Thyroid gland (tissue), 4 donors: ENCODE results near the gene FAM13C. TPM values are rescaled to one million over a fixed set of nuclear protein-coding genes. Genes with fewer than 3 reads are reported as not detected.

Experiments used
- DNase-seq, 2 donors: peaks; one replicate each; pipeline ENCODE4 v3.0.0-alpha.2; 2019
- H3K27ac ChIP-seq, 3 donors: fragments of 200-600 bp; sonication (generic); 1 replicate in 2 of 3; 2 replicates in 1 of 3; pipeline ENCODE4 v1.5.1; 2016 to 2019; ENCODE audit warnings: mild to moderate bottlenecking in 1 of 3, moderate library complexity in 1 of 3
- H3K27me3 ChIP-seq: fragments of 200-600 bp; sonication (generic); one replicate; pipeline ENCODE4 v1.5.1; 2019
- H3K36me3 ChIP-seq, 2 donors: fragments of 200-600 bp; sonication (generic); one replicate each; pipeline ENCODE4 v1.5.1; 2016 to 2019
- H3K4me1 ChIP-seq, 2 donors: fragments of 200-600 bp; sonication (generic); one replicate each; pipeline ENCODE4 v1.5.1; 2017 to 2019
- H3K4me3 ChIP-seq, 3 donors: fragments of 200-600 bp; sonication (generic); replicated peaks in 1 of 3; 1 replicate in 2 of 3; 2 replicates in 1 of 3; pipeline ENCODE4 v1.5.1; 2016; ENCODE audit warnings: mild to moderate bottlenecking in 1 of 3
- H3K9me3 ChIP-seq: fragments of 200-600 bp; sonication (generic); one replicate; pipeline ENCODE4 v1.5.1; 2017
- CTCF ChIP-seq, 6 experiments: fragments of 200-600 bp in 3 of 6; fragments of 450-650 bp in 3 of 6; sonication (generic) in 3 of 6; IDR thresholded peaks; one replicate each; pipeline ENCODE4 v1.5.1; 2016 to 2019; ENCODE audit warnings: antibody characterized with exemption in 6 of 6, mild to moderate bottlenecking in 2 of 6, inconsistent platforms in 1 of 6, moderate library complexity in 1 of 6
- POLR2A ChIP-seq, 2 donors: fragments of 450-650 bp; IDR thresholded peaks; one replicate each; pipeline ENCODE4 v1.6.1; 2017; ENCODE audit warnings: antibody characterized with exemption in 2 of 2, mild to moderate bottlenecking in 2 of 2, moderate library complexity in 1 of 2
- WGBS, 2 donors: methylation state at CpG; one replicate each; pipeline ENCODE4 v1.1.5; 2017; 5-methylcytosine and 5-hydroxymethylcytosine counted together
- intact Hi-C: fragments of 100-400 bp; cut with DNase I; formaldehyde crosslinking; loops from one replicate; pipeline ENCODE4 v1.15.1; 2023
- total RNA-seq, 4 donors: library from RNA; depleted of rRNA; stranded (reverse); fragments of >200 nt; gene quantifications; one replicate each; pipeline ENCODE4 v1.2.3, GENCODE V29; 2016

Gene FAM13C
- total RNA-seq, 4 donors from 2014 or later = 11.3 to 16.5 (median 14.3) TPM

DNA sequence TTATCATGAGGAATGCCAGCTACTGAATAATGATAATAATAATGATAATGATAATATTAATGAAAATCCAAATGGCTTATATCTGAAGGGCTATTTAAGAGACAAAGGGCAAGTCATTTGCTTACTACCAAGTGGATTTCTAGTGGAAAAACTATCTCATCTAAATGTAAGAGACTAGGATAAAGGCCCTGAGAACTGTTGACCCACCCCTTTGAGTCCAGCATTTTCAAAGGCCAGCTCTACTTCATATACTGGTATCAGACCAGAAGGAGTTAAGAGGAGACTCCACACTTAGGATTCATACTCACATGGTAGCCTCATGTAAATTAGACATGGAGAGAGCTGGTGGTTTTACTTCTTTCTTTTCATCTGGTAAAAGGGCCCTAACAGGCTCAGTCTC lies 109.9 kb downstream of the FAM13C start:
- TF ChIP-seq CTCF (IDR thresholded peaks at IDR 0.05) (no peak), POLR2A (IDR thresholded peaks at IDR 0.05) (no peak)
- no peak overlapping the region for H3K27ac ChIP-seq
- H3K4me1 ChIP-seq = no peaks in the 10 kb centered on the region
- H3K36me3 ChIP-seq = peaks cover 0 to 15% of the 10 kb centered on the region in 2 donors
- no peaks in the 10 kb centered on the region for H3K9me3 ChIP-seq
- no peak overlapping the region for H3K4me3 ChIP-seq
- no peak for DNase-seq
- intact Hi-C loops = no loop called here
- no peaks in the 10 kb centered on the region for H3K27me3 ChIP-seq

- no peak for DNase-seq
- Histone ChIP-seq H3K4me1 (no peaks in the 10 kb centered on the region), H3K27me3 (no peaks in the 10 kb centered on the region), H3K27ac (no peak overlapping the region), H3K4me3 (no peak overlapping the region), H3K9me3 (no peaks in the 10 kb centered on the region), H3K36me3 (no peaks in the 10 kb centered on the region)
- WGBS, 2 donors = 92 to 94% methylated on average over 1 of the region's 1 CpG
- intact Hi-C loops = no loop called here
- TF ChIP-seq POLR2A (IDR thresholded peaks at IDR 0.05) = no peak
- TF ChIP-seq CTCF (IDR thresholded peaks at IDR 0.05) = no peak
These were observed 116.7 kb downstream of the FAM13C start for GRCh38 chr10:59245686-59246085.

DNA sequence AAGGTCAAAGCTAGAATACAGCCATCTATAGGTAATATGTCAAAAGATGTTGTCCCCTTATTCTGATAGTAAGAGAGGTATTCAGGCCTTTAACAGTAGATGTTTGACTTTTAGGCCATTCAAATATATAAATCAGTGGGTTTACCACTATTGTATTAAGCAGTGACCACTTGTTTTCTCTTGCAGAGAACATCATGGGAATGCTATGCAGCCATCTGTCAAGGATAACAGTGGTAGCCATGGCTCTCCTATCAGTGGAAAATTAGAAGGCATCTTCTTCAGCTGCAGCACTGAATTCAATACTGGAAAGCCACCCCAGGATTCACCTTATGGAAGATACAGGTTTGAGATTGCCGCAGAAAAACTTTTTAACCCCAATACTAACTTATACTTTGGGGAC lies 117.5 kb downstream of the FAM13C start:
- no peak overlapping the region for H3K4me3 ChIP-seq

GRCh38 chr10:59243611-59244195 lies 118.6 kb downstream of the FAM13C start:
- Histone ChIP-seq H3K27ac (no peak overlapping the region), H3K36me3 (no peaks in the 10 kb centered on the region), H3K4me3 (no peak overlapping the region), H3K27me3 (no peaks in the 10 kb centered on the region), H3K4me1 (no peaks in the 10 kb centered on the region), H3K9me3 (no peaks in the 10 kb centered on the region)
- DNase-seq = no peak
- WGBS, 2 donors = 88 to 91% methylated on average over 2 of the region's 2 CpGs
- TF ChIP-seq CTCF (IDR thresholded peaks at IDR 0.05) (no peak), POLR2A (IDR thresholded peaks at IDR 0.05) (no peak)
- intact Hi-C loops = loop anchor here (5.0 kb wide), 1 partner anchor 379 kb away; no protein-coding TSS in a partner anchor

More for the DNA sequence above, 117.5 kb downstream of the FAM13C start:
- no peak for DNase-seq
- WGBS, 2 donors = 100% methylated on average over 1 of the region's 1 CpG
- no peaks in the 10 kb centered on the region for H3K36me3 ChIP-seq
- no peak overlapping the region for H3K27ac ChIP-seq
- intact Hi-C loops = loop anchor here (5.0 kb wide), 1 partner anchor 377 kb away; no protein-coding TSS in a partner anchor
- H3K27me3 ChIP-seq = no peaks in the 10 kb centered on the region
- H3K9me3 ChIP-seq = no peaks in the 10 kb centered on the region
- TF ChIP-seq CTCF (IDR thresholded peaks at IDR 0.05) (no peak), POLR2A (IDR thresholded peaks at IDR 0.05) (no peak)
- H3K4me1 ChIP-seq = no peaks in the 10 kb centered on the region

- no peak for DNase-seq
- WGBS, 2 donors = 89 to 92% methylated on average over 3 of the region's 3 CpGs
- intact Hi-C loops = loop anchor here (5.0 kb wide), 1 partner anchor 379 kb away; no protein-coding TSS in a partner anchor
- TF ChIP-seq POLR2A (IDR thresholded peaks at IDR 0.05) (no peak), CTCF (IDR thresholded peaks at IDR 0.05) (no peak)
- H3K27me3 ChIP-seq = no peaks in the 10 kb centered on the region
- H3K27ac ChIP-seq = no peak overlapping the region
- no peaks in the 10 kb centered on the region for H3K36me3 ChIP-seq
- no peaks in the 10 kb centered on the region for H3K9me3 ChIP-seq
- H3K4me1 ChIP-seq = no peaks in the 10 kb centered on the region
- H3K4me3 ChIP-seq = no peak overlapping the region
These were observed 119.4 kb downstream of the FAM13C start for GRCh38 chr10:59242991-59243390.
